AG04450 (cell line): ENCODE data around the gene ORC4. TPM values are rescaled to one million over a fixed set of nuclear protein-coding genes. Genes with fewer than 3 reads are reported as not detected.

ENCODE experiments used
- CTCF ChIA-PET: fragments of 300-600, 350-600 bp; formaldehyde crosslinking; extraction: SDS; loops from one replicate; lab custom pipeline; 2022; ENCODE audit warnings: antibody characterized with exemption, inconsistent platforms; lab: Charles Lee
- POLR2A ChIA-PET: fragments of 350-600 bp; formaldehyde crosslinking; extraction: SDS; loops from one replicate; lab custom pipeline; 2021; ENCODE audit warnings: antibody characterized with exemption, inconsistent platforms; lab: Yijun Ruan, JAX
- DNase-seq: peaks from one replicate; pipeline ENCODE4 v3.0.0-alpha.2; 2011; ENCODE audit warnings: low read depth, low spot score
- H3K27ac ChIP-seq: one replicate; pipeline ENCODE4 v1.5.1; 2012; ENCODE audit warnings: low read depth, low read length, control low read depth
- H3K27me3 ChIP-seq: one replicate; pipeline ENCODE4 v1.6.0; 2012; ENCODE audit warnings: low read length; ENCODE audit not compliant: control insufficient read depth, insufficient read depth
- H3K4me3 ChIP-seq: 2 replicates; pipeline ENCODE4 v1.5.1; 2011; ENCODE audit warnings: mild to moderate bottlenecking, low read depth, low read length, control low read depth
- H3K9me3 ChIP-seq: 2 replicates; pipeline ENCODE4 v1.5.1; 2012; ENCODE audit warnings: low read length; ENCODE audit not compliant: control insufficient read depth, insufficient read depth
- polyA plus RNA-seq: library from polyadenylated mRNA; depleted of rRNA; stranded (reverse); fragments of >200 nt; gene quantifications from 2 replicates; pipeline ENCODE4 v1.2.3, GENCODE V29; 2011
- TF ChIP-seq, protein P1 (sequence below): IDR thresholded peaks from 2 replicates; pipeline ENCODE4 v1.5.1; 2011; ENCODE audit warnings: low read depth, low read length, control low read depth, inconsistent platforms

ORC4 gene
- polyA plus RNA-seq, 1 experiment, result 49.7 TPM

DNA sequence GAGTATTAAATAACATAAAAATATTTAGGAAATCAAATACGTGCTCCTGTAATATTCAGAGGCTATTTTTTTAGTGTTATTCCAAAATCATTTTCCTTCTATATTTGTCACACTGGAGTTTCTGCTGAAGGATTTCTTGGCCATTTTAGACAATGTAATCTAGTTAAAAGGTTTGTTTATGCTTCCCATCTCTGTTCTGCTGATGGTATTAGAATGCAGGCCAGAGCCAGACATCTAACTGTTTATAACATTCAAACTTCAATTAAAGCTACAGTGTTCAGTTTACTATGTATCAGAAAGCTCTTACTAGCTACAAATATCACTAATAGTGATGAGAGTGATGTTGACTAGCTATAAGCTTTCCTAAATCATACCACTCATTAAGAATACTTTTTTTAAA, 8.2 kb upstream of the ORC4 start:
- POLR2A ChIA-PET, result interaction anchor here (0.5 to 1.2 kb wide), 4 partner anchors 8 to 40 kb away, joined by 3 to 11 read pairs (median 4); partner anchors contain the start of genes MBD5 and ORC4
- no peaks in the 10 kb centered on the region for H3K9me3 ChIP-seq
- CTCF ChIA-PET, result interaction anchor here (0.6 to 0.9 kb wide), 3 partner anchors 8 to 962 kb away, joined by 3 to 6 read pairs (median 3); partner anchors contain the start of genes MBD5 and ORC4
- no peaks in the 10 kb centered on the region for H3K27me3 ChIP-seq
- TF ChIP-seq, protein P1, sequence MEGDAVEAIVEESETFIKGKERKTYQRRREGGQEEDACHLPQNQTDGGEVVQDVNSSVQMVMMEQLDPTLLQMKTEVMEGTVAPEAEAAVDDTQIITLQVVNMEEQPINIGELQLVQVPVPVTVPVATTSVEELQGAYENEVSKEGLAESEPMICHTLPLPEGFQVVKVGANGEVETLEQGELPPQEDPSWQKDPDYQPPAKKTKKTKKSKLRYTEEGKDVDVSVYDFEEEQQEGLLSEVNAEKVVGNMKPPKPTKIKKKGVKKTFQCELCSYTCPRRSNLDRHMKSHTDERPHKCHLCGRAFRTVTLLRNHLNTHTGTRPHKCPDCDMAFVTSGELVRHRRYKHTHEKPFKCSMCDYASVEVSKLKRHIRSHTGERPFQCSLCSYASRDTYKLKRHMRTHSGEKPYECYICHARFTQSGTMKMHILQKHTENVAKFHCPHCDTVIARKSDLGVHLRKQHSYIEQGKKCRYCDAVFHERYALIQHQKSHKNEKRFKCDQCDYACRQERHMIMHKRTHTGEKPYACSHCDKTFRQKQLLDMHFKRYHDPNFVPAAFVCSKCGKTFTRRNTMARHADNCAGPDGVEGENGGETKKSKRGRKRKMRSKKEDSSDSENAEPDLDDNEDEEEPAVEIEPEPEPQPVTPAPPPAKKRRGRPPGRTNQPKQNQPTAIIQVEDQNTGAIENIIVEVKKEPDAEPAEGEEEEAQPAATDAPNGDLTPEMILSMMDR, result no peak
- no peak for DNase-seq
- H3K4me3 ChIP-seq, result no peak overlapping the region
- no peak overlapping the region for H3K27ac ChIP-seq

DNA sequence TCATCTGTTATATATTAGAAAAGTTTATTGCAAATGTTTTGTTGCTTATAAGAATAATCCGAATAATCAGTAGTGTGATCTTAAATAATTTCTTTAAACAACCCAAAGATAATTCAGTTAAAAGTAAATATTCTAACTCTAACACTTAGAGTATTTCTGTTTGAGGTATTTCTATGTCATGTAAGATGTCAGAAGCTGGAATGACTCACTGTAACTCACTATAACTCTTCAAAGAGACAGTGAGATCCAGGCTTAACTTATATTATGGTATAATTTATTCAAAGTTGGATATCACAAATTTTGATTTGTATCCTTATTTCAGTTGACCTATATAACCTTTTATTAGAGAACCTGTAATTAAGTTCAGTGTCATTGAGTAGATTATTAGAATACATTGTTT, 7.3 kb upstream of the ORC4 start:
- CTCF ChIA-PET, result no interaction called here

DNA sequence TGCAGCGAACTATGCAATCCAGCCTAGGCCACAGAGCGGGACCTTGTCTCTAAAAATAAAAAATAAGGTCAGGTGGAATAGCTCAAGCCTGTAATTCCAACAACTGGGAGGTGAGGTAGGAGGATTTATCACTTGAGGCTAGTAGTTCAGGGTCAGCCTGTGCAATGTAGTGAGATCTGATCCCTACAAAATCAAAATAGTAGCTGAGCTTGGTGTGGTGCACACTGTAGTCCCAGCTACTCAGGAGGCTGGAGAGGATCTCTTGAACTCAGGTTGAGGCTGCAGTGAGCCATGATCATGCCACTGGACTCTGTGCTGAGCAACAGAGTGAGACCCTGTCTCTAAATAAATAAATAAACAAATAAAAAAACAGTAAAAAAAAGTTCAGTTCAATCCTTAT, 6.0 kb upstream of the ORC4 start:
- H3K27me3 ChIP-seq, result no peaks in the 10 kb centered on the region
- ChIA-PET CTCF (no interaction called here), POLR2A (no interaction called here)
- H3K27ac ChIP-seq, result no peak overlapping the region
- H3K4me3 ChIP-seq, result no peak overlapping the region
- H3K9me3 ChIP-seq, result no peaks in the 10 kb centered on the region
- TF ChIP-seq, protein P1, result no peak
- DNase-seq, result no peak

More for the DNA sequence above, 7.3 kb upstream of the ORC4 start:
- DNase-seq, result no peak
- Histone ChIP-seq H3K27ac (no peak overlapping the region), H3K9me3 (no peaks in the 10 kb centered on the region), H3K27me3 (no peaks in the 10 kb centered on the region), H3K4me3 (no peak overlapping the region)
- POLR2A ChIA-PET, result no interaction called here
- TF ChIP-seq, protein P1, result no peak

DNA sequence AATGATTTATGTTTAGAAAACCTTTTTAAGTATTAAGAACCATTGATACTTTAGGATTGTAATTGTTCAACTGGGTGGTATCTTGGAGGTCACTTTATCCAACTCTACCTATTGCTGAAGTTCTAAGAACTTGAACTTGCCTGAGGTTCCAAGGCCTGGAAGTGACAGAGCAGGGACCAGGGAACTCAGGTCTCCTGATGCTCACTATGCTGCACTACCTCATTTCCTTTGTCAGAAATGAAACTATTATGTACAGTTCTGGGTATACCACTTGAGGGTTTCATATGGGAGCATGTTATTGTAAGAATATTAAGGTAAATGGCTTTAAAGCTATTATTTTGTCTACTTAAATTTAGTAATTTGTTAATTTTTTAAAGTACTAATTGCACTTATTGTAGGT, 3.3 kb upstream of the ORC4 start:
- TF ChIP-seq, protein P1, result no peak
- ChIA-PET POLR2A (interaction anchor here (0.6 kb wide), 1 partner anchor 466 kb away, joined by 3 read pairs; no protein-coding TSS in a partner anchor), CTCF (interaction anchor here (1.2 to 2.4 kb wide), 3 partner anchors 34 to 485 kb away, joined by 3 to 9 read pairs (median 3); no protein-coding TSS in a partner anchor)
- Histone ChIP-seq H3K27ac (no peak overlapping the region), H3K9me3 (no peaks in the 10 kb centered on the region; the same call in 1 of the 2 replicates), H3K27me3 (no peaks in the 10 kb centered on the region), H3K4me3 (peak overlapping the region; percentile 11; the same call in 1 of the 2 replicates)
- no peak for DNase-seq

DNA sequence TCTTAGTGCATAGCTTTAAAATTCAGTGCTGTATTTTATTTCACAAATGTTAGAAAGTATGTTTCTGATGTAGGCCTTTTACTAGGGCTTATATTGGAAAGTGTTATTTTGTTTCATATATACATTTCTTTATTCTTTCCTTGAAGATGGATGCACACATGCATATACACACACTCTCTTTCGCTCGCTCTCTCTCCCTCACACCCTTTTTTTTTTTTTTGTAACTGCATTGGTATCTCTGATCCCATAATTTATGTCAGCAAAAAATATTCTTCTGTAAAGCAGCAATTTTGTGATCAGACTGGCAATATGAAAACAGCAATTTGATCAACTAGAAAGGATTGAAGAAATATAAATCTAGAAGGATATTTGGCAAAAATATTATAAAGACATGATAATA, 2.3 kb upstream of the ORC4 start:
- Histone ChIP-seq H3K9me3 (no peaks in the 10 kb centered on the region; the same call in 1 of the 2 replicates), H3K4me3 (peak overlapping the region; percentile 94), H3K27me3 (no peaks in the 10 kb centered on the region), H3K27ac (no peak overlapping the region)
- CTCF ChIA-PET, result interaction anchor here (2.4 kb wide), 1 partner anchor 486 kb away, joined by 9 read pairs; no protein-coding TSS in a partner anchor
- POLR2A ChIA-PET, result no interaction called here
- no peak for DNase-seq
- TF ChIP-seq, protein P1, result no peak
